SK-N-SH (cell line): ENCODE measurements around the gene FKBP5. TPM values are rescaled to one million over a fixed set of nuclear protein-coding genes. Genes with fewer than 3 reads are reported as not detected.

Experiments
- CTCF ChIA-PET: fragments of 300-600, 350-600 bp; formaldehyde crosslinking; extraction: SDS; loops from one replicate; lab custom pipeline; 2021; lab: Yijun Ruan, JAX
- POLR2A ChIA-PET: fragments of 350-600 bp; sonication (Branson Sonifier 250); formaldehyde crosslinking; extraction: SDS; loops from one replicate; lab custom pipeline; 2020; ENCODE audit warnings: antibody characterized with exemption, inconsistent platforms; lab: Yijun Ruan, JAX
- DNase-seq: peaks from one replicate; pipeline ENCODE4 v3.0.0; 2012
- H2AFZ ChIP-seq: fragments of 200-600 bp; sonication (generic); 2 replicates; pipeline ENCODE4 v1.8.1; 2016; ENCODE audit warnings: antibody characterized with exemption, mild to moderate bottlenecking, low read depth
- H3F3A ChIP-seq: fragments of 200-600 bp; sonication (generic); replicated peaks from 2 replicates; pipeline ENCODE3; 2016; ENCODE audit warnings: antibody characterized with exemption, mild to moderate bottlenecking; ENCODE audit not compliant: insufficient read depth
- H3K27ac ChIP-seq, 2 experiments: fragments of 200-500 bp in 1 of 2; fragments of 200-600 bp in 1 of 2; sonication (Bioruptor generic) in 1 of 2; sonication (generic), shearing (Covaris generic) in 1 of 2; 2 replicates each; pipeline versions ENCODE4 v1.5.1 to v1.6.1; 2014 to 2016; ENCODE audit warnings: low read depth in 2 of 2, inconsistent platforms in 1 of 2, low read length in 1 of 2, mild to moderate bottlenecking in 1 of 2, mixed read lengths in 1 of 2
- H3K27me3 ChIP-seq: fragments of 200-600 bp; sonication (generic), shearing (Covaris generic); 2 replicates; pipeline ENCODE4 v1.6.1; 2016; ENCODE audit warnings: mixed run types; ENCODE audit not compliant: insufficient read depth
- H3K36me3 ChIP-seq, 2 experiments: fragments of 200-500 bp in 1 of 2; fragments of 200-600 bp in 1 of 2; sonication (Bioruptor generic) in 1 of 2; sonication (generic) in 1 of 2; replicated peaks in 1 of 2; 2 replicates each; pipeline versions ENCODE3 to v1.5.1; 2014 to 2016; ENCODE audit warnings: low read length in 1 of 2, mild to moderate bottlenecking in 1 of 2; ENCODE audit not compliant: insufficient read depth in 2 of 2, control insufficient read depth in 1 of 2
- H3K4me1 ChIP-seq, 2 experiments: fragments of 200-500 bp in 1 of 2; fragments of 200-600 bp in 1 of 2; sonication (Bioruptor generic) in 1 of 2; sonication (generic), shearing (Covaris generic) in 1 of 2; 2 replicates each; pipeline versions ENCODE4 v1.5.1 to v1.6.1; 2014 to 2016; ENCODE audit warnings: low read depth in 1 of 2, low read length in 1 of 2, mixed run types in 1 of 2; ENCODE audit not compliant: insufficient read depth in 2 of 2, control insufficient read depth in 1 of 2
- H3K4me2 ChIP-seq: fragments of 200-600 bp; sonication (generic), shearing (Covaris generic); 2 replicates; pipeline ENCODE4 v1.6.1; 2017; ENCODE audit warnings: mixed run types
- H3K4me3 ChIP-seq, 2 experiments: fragments of 200-500 bp in 1 of 2; fragments of 200-600 bp in 1 of 2; sonication (Bioruptor generic) in 1 of 2; sonication (generic), shearing (Covaris generic) in 1 of 2; 2 replicates each; pipeline versions ENCODE4 v1.5.1 to v1.8.1; 2014 to 2016; ENCODE audit warnings: low read depth in 2 of 2, inconsistent platforms in 1 of 2, low read length in 1 of 2, mild to moderate bottlenecking in 1 of 2, mixed read lengths in 1 of 2, moderate library complexity in 1 of 2
- H3K79me2 ChIP-seq: fragments of 200-600 bp; sonication (generic); 2 replicates; pipeline ENCODE4 v1.8.1; 2017; ENCODE audit warnings: mild to moderate bottlenecking; ENCODE audit not compliant: insufficient read depth
- H3K9ac ChIP-seq: fragments of 200-600 bp; sonication (generic); 2 replicates; pipeline ENCODE4 v1.6.1; 2017; ENCODE audit warnings: mixed run types
- H3K9me2 ChIP-seq: fragments of 200-600 bp; sonication (generic); 2 replicates; pipeline ENCODE4 v1.6.1; 2017; ENCODE audit warnings: mixed run types
- H3K9me3 ChIP-seq: fragments of 200-600 bp; sonication (generic); 2 replicates; pipeline ENCODE4 v1.6.1; 2017; ENCODE audit warnings: mixed run types, mild to moderate bottlenecking, moderate library complexity
- H4K20me1 ChIP-seq: fragments of 200-600 bp; sonication (generic); 2 replicates; pipeline ENCODE4 v1.6.1; 2017; ENCODE audit warnings: mild to moderate bottlenecking, mixed run types; ENCODE audit not compliant: insufficient read depth
- CTCF ChIP-seq: fragments of 200-600 bp; sonication (generic); IDR thresholded peaks from 2 replicates; pipeline ENCODE4 v1.6.1; 2017; ENCODE audit warnings: antibody characterized with exemption, mild to moderate bottlenecking, moderate library complexity
- ELF1 ChIP-seq: IDR thresholded peaks from 2 replicates; pipeline ENCODE4 v1.4.0; 2012
- EZH2phosphoT487 ChIP-seq: fragments of 200-600 bp; sonication (generic); IDR thresholded peaks from 2 replicates; pipeline ENCODE4 v1.6.1; 2017; ENCODE audit warnings: low read depth, mixed run types, mild to moderate bottlenecking, antibody characterized with exemption, moderate library complexity, borderline replicate concordance
- FOSL2 ChIP-seq: IDR thresholded peaks from 2 replicates; pipeline ENCODE4 v1.4.0; 2012; ENCODE audit warnings: low read depth, mild to moderate bottlenecking, moderate library complexity, borderline replicate concordance
- FOXM1 ChIP-seq: IDR thresholded peaks from 2 replicates; pipeline ENCODE4 v1.4.0; 2012; ENCODE audit warnings: low read depth, mild to moderate bottlenecking
- GATA2 ChIP-seq: sonication (generic); formaldehyde crosslinking; IDR thresholded peaks from 2 replicates; pipeline ENCODE4 v1.5.0; 2020; ENCODE audit warnings: mild to moderate bottlenecking, missing genetic modification reagents
- IRF3 ChIP-seq: fragments of 150-350 bp; IDR thresholded peaks from 2 replicates; pipeline ENCODE4 v1.6.1; 2016; ENCODE audit warnings: mild to moderate bottlenecking, low read depth, low read length
- MXI1 ChIP-seq: IDR thresholded peaks from 2 replicates; pipeline ENCODE4 v1.6.1; 2012; ENCODE audit warnings: mild to moderate bottlenecking, low read depth, low read length, improper control_type of control experiment
- NFIC ChIP-seq: IDR thresholded peaks from 2 replicates; pipeline ENCODE4 v1.4.0; 2012; ENCODE audit warnings: borderline replicate concordance
- PBX3 ChIP-seq: IDR thresholded peaks from 2 replicates; pipeline ENCODE4; 2012
- POLR2AphosphoS5 ChIP-seq: IDR thresholded peaks from 2 replicates; pipeline ENCODE4 v1.6.1; 2012; ENCODE audit warnings: low read depth, low read length
- REST ChIP-seq: IDR thresholded peaks from 2 replicates; pipeline ENCODE4 v1.6.1; 2012; ENCODE audit warnings: mild to moderate bottlenecking, low read depth, low read length, moderate library complexity
- RFX5 ChIP-seq: IDR thresholded peaks from 2 replicates; pipeline ENCODE4 v1.6.1; 2012; ENCODE audit warnings: mild to moderate bottlenecking, improper control_type of control experiment, low read length
- SIN3A ChIP-seq: IDR thresholded peaks from 2 replicates; pipeline ENCODE4 v1.6.1; 2012; ENCODE audit warnings: low read depth, mild to moderate bottlenecking, low read length, moderate library complexity, borderline replicate concordance
- SMC3 ChIP-seq: IDR thresholded peaks from 2 replicates; pipeline ENCODE4 v1.6.1; 2012; ENCODE audit warnings: low read depth, low read length, improper control_type of control experiment
- TEAD4 ChIP-seq: IDR thresholded peaks from 2 replicates; pipeline ENCODE4 v1.4.0; 2012; ENCODE audit warnings: mild to moderate bottlenecking, borderline replicate concordance; ENCODE audit not compliant: insufficient read depth
- YY1 ChIP-seq: IDR thresholded peaks from 2 replicates; pipeline ENCODE4 v1.4.0; 2012; ENCODE audit warnings: low read depth, mild to moderate bottlenecking
- WGBS: methylation state at CpG from one replicate; pipeline ENCODE4 v1.1.6; 2017; ENCODE audit warnings: low lambda C conversion rate; 5-methylcytosine and 5-hydroxymethylcytosine counted together
- polyA plus RNA-seq, 3 experiments: library from polyadenylated mRNA; depleted of rRNA; stranded (reverse); fragments of >200 nt; gene quantifications; 2 replicates each; pipeline ENCODE4 v1.2.3, GENCODE V29; 2012

The FKBP5 gene
- polyA plus RNA-seq, 1 of the 3 experiments (the other 2 are of a cell fraction) = 5.1 TPM

GRCh38 chr6:35613762-35614161 is 75.0 kb downstream of the FKBP5 start:
- ChIA-PET POLR2A (no interaction called here), CTCF (no interaction called here)
- Histone ChIP-seq H3K9ac (no peak overlapping the region), H3K4me1 (no peaks in the 10 kb centered on the region), H2AFZ (no peak overlapping the region), H3K4me2 (no peak overlapping the region), H3K4me3 (no peak overlapping the region), H4K20me1 (no peaks in the 10 kb centered on the region), H3K27me3 (no peaks in the 10 kb centered on the region), H3K27ac (no peak overlapping the region), H3F3A (peaks cover 11% of the 10 kb centered on the region), H3K9me3 (no peaks in the 10 kb centered on the region), H3K9me2 (no peaks in the 10 kb centered on the region), H3K36me3 (no peaks in the 10 kb centered on the region), H3K79me2 (no peaks in the 10 kb centered on the region)
- TF ChIP-seq FOSL2 = no peak
- no peak for TF ChIP-seq FOXM1
- TF ChIP-seq EZH2phosphoT487 = no peak
- TF ChIP-seq SMC3 = no peak
- TF ChIP-seq CTCF = no peak
- no peak for TF ChIP-seq POLR2AphosphoS5
- no peak for TF ChIP-seq GATA2
- no peak for TF ChIP-seq NFIC
- no peak for TF ChIP-seq PBX3
- TF ChIP-seq RFX5 = no peak
- TF ChIP-seq YY1 = no peak
- no peak for TF ChIP-seq MXI1
- TF ChIP-seq IRF3 = no peak
- WGBS = 100% methylated on average over 1 of the region's 1 CpG
- DNase-seq = no peak

GRCh38 chr6:35611240-35611639 is 77.5 kb downstream of the FKBP5 start:
- H3K27ac ChIP-seq = no peak overlapping the region
- no peaks in the 10 kb centered on the region for H3K27me3 ChIP-seq
- H3K9me3 ChIP-seq = no peaks in the 10 kb centered on the region
- H3K4me3 ChIP-seq = no peak overlapping the region
- ChIA-PET POLR2A (no interaction called here), CTCF (interaction anchor here (0.8 to 1.5 kb wide), 3 partner anchors 13 to 52 kb away, joined by 3 to 6 read pairs (median 4); no protein-coding TSS in a partner anchor)
- H3K4me1 ChIP-seq = no peaks in the 10 kb centered on the region
- H2AFZ ChIP-seq = no peak overlapping the region
- no peaks in the 10 kb centered on the region for H3K79me2 ChIP-seq
- H3K9ac ChIP-seq = no peak overlapping the region
- H3K9me2 ChIP-seq = no peaks in the 10 kb centered on the region
- no peaks in the 10 kb centered on the region for H3K36me3 ChIP-seq
- no peak for DNase-seq
- H4K20me1 ChIP-seq = no peaks in the 10 kb centered on the region
- no peak overlapping the region for H3K4me2 ChIP-seq
- peaks cover 13% of the 10 kb centered on the region for H3F3A ChIP-seq
- 85% methylated on average over 3 of the region's 3 CpGs for WGBS
- TF ChIP-seq RFX5 = no peak
- TF ChIP-seq FOSL2 = no peak
- no peak for TF ChIP-seq TEAD4
- no peak for TF ChIP-seq REST
- no peak for TF ChIP-seq MXI1
- TF ChIP-seq SIN3A = no peak
- no peak for TF ChIP-seq NFIC
- TF ChIP-seq ELF1 = no peak
- TF ChIP-seq IRF3 = no peak
- TF ChIP-seq POLR2AphosphoS5 = no peak
